GM18867 (cell line): ENCODE data around the gene SETMAR.
"Not testable (repeated sequence)": the region's sequence is repeated elsewhere in the genome, so short reads cannot be mapped to it uniquely, and the experiment has no call there.

Source experiments
- ATAC-seq: cut with Tn5 transposase; IDR thresholded peaks from one replicate; pipeline ENCODE4 v1.9.1; 2021; ENCODE audit warnings: mild to moderate bottlenecking, moderate library complexity; ENCODE audit not compliant: unreplicated experiment

SETMAR gene

DNA sequence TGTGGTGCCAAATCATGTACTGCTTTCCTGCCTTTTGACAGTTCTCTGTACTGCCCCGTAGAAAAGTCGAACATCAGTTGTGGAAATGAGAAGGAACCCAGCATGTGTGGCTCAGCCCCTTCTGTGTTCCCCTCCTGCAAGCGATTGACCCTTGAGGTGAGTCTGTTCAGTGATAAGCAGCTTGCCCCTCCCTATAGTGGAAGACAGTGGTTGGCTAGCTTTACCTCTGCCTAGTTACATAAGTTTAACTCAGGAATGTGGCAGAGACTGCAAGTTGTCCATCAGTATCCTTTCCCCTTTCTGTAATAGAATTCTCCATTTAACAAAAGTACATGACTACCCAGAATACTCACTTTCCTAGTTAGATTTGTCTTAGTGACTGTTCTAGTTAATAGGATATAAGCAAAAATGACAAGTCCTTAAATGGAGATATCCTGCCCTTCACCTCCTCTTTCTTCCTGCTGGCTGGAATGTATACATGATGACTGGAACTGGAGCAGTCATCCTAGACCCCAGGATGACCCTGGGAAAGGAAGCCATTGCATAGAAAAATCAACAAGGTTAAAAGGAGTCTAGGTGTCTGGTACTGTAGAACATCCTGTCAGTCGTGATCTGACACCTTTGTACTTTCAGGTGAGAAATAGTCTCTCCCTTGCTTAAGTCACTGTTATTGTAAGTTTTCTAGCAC, 10.6 kb downstream of the SETMAR start:
- no peak for ATAC-seq

DNA sequence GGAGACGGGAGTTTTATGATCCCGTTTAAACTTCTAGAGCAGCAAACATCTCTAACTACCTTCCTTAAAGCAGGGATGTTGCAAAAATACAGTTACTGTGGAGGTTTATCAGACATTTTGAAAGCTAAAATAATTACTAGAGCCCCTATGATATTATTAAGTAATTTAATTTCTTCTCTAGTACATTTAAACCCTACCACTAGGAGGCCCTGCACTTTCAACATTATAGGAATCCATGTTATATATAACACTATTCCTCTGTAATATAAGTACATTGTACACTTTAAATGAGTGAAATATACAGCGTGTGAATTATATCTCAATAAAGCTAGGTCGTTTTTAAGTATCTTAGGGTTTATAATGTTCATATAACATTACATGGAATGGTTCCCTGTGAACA, 11.5 kb downstream of the SETMAR start:
- no peak for ATAC-seq

DNA sequence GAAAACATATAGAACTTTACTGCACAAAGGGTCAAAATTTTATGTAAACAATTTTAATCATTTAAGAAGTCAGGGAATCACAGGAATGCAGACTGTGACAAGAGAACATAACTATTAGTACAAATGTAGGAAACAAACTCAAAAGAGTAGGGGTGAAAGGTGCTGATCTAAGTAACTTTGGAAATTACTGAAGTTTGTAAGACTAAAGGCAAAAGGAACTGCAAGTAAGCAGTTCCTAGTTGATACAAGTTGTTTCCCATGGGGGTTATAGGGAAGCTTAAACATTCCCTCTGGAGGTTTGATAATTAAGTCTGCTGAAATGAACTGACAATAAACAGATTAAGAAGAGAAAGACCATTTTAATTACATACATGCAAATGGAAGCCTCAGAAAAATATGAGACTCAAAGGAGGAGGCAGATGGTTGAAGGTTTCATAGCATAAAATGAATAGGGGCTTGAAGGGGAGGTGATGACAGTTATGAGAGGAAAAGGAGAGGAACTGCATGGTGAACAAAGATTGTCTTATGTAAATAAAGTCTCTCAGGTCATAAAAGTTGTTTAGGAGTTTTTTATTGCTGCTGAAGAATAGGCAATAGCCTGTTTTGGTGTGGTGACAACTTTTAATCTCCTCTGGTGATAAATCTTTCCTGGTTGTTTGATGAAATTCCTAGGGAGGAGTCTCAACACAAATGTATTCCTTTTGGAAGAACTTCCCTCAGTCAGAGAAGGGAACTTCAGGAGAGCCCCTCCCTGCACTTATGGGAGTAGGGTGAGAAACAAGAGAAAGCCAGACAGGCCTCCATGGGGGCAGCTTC, 17.1 kb downstream of the SETMAR start:
- ATAC-seq, result no peak

DNA sequence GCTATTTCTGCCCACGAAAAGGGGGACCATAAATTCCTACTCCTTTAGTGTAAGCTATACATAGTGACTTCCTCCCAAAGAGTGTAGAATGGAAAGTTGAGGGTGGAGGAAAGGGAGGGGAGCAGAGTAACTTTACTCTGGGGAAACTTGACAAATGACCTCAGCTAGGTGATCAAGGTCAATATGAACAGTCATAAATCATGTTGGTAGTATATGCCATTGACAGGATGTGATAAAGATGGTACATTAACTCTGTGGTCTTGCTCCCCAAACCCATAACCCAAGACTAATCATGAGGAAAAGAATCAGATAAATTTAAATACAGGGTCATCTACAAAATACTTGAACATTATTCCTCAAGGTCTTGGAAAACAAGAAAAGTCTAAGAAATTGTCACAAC, 18.6 kb downstream of the SETMAR start:
- ATAC-seq, result no peak

DNA sequence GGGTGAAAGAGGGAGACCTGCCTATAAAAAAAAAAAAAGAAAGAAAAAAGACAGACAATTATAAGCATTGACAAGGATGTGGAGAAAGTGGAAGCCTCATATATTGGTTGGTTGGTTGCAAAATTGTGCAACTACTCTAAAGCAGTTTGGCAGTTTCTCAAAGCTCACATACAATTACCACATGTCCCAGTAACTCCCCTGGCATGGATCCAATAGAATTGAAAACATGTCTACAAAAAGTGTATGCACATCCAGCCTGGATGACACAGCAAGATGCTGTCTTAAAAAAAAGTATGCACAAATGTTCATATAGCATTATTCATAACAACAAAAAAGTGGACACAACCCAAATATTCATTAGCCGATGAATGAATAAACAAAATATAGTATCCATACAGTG, 19.5 kb downstream of the SETMAR start:
- ATAC-seq, result no peak

DNA sequence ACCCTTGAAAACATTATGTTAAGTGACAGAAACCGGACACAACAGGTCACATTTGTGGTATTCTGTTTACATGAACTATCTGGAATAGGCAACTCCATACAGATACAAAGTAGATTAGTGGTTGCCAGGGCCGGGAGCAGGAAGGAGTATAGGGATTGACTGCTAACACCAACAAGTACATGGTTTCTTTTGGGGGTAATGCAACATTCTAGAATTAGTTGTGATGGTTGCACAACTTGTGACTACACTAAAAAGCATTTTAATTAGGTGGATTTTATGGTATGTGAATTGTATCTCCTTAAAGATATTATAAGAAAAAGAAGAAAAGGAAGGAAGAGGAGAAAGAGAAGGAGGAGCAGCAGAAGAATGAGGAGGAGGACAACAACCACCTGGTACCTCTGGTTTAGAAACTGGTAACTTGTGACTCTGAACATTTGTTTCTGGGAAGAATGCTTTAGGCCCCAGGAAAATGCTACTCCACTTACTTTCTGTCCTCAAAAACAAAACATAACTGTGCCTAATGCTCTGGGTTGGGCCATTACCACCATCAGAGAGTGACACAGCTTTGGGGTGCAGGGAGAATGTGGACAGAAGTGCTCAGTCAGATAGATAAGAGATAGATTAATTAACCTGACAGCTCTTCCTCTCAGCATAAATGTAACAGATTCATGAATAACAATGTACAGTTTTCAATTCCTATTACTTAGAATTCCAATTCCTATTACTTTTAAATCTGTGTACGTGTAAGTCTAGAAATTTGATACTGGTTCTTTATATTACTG, 20.3 kb downstream of the SETMAR start:
- ATAC-seq, result no peak

DNA sequence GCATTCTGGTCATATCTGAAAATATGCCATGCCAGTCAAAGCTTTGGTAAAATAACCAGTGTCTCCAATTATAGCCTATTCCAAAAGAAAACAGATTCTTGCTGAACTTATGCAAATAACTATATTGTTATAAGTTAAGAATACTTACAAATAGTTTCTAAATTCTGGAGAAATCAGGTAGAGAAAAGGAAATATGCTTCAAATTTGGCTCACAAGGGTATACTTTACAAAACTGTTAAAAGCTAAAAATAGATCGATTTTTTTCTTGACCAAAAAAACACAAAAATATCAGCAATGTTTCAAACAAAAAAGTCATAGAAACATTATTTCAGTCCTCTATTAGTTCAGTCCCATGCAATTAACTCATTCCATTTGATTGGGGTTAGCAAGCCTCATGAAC, 23.7 kb downstream of the SETMAR start:
- ATAC-seq, result no peak

DNA sequence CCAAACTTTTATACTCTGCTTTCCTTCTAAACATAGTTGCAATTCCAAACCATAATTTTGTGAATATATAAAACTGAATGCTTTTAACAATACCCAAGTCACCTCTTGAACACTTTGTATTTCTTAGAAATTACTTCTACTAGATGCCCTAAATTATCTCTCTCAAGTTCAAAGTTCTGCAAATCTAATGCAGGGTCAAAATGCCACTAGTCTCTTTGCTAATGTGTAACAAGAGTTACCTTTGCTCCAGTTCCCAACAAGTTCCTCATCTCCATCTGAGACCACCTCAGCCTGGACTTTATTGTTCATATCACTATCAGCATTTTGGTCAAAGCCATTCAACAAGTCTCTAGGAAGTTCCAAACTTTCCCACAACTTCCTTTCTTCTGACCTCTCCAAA, 26.6 kb downstream of the SETMAR start:
- ATAC-seq, result not testable (repeated sequence)

DNA sequence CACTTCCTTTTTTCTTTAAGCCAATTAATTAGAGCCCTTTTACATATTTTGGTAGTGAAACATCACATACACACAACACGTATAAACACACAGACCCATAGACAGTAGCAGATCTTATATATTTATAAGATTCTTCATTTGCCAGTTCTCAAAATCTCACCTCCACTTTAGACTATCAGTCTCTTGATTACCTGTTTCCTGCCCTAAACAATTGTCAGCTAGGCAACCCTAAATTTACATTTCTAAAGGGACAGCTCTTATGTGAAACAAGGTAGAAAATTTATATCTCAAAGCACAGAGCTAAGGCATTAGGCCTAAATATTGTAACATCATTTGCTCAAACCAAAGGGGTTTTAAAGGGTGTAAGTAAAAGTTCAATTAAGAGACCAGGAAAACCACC, 28.9 kb downstream of the SETMAR start:
- no peak for ATAC-seq

DNA sequence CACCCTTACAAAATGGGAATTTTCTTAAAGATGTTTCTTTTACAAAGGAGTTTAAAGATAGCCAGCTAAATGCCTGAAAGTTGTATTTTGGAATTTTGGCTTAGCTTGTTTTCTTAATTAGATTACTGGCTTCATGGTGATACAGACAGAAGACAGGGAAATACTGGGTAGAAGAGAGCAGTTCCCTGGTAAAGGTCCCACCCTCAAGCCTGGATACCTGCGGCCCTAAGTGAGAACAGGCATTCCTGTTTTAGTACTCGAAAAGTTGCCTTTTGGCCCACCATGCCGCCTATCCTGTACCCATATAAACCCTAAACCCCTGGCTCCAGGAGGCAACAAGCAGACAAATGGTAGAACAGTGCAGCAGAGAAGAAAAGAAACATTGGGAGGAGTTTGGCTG, 29.4 kb downstream of the SETMAR start:
- no peak for ATAC-seq

DNA sequence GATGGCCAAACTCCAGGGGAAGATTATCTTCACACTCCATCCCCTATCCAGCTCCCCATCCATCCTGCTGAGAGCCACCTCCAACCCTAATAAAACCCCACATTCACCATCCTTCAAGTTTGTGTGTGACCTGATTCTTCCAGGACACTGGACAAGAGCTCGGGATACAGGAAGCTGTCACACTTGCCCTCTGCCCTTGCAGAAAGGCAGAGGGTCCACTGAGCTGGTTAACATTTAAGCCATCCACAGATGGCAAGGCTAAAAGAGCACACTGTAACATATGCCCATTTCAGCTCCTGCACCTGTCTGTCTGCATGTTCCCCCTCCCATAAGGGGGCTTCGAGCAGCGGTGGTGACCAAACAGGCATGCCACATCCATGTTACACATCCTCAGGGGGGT, 29.8 kb downstream of the SETMAR start:
- ATAC-seq, result no peak

DNA sequence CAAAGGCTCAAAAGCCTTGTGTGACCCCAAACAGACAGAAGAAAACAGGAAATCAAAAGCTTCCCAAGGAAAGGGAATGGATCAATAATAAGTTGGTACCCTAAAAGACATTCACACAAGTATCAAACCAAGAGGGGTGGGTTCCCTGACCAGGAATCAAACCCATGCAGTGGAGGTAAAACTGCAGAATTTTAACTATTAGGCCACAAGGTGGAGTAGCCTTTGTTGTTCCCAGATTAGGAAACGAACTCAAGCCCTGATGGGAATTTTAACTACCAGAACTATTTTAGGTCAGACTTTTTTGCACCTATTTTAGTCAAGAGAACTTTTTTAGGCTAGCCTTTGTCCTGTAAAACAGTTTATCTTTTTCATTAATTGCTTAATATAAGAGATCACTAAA, 31.4 kb downstream of the SETMAR start:
- no peak for ATAC-seq

DNA sequence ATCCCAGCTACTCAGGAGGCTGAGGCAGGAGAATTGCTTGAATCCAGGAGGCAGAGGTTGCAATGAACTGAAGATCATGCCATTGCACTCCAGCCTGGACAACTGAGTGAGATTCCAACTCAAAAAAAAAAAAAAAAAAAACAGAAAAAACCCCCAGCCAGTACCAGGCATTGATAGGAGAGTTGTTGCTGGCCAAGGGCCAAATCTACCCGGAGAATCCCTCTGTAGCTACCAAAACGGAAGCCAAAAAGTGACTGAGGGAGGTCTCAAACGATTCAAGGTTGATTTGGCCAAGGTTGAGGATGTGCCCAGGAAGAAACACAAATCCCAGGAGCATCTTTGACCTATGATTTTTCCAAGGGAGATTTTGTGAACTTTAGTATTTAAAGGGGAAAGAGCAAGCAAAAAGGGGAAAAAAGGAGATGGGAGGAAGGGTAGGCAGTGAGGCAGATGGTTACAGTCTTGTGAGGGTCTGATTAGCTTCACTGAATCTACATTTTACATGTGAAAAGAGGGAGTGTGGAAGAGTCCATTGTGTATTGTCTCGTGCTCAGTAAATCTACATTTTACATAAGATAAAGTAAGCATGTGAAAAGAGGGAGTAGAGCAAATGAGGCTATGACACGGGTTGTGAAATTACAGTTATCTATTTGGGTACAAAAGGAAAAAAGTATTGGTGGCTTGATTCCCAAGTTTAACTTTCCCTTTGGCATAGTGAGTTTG, 32.8 kb downstream of the SETMAR start:
- ATAC-seq, result no peak

DNA sequence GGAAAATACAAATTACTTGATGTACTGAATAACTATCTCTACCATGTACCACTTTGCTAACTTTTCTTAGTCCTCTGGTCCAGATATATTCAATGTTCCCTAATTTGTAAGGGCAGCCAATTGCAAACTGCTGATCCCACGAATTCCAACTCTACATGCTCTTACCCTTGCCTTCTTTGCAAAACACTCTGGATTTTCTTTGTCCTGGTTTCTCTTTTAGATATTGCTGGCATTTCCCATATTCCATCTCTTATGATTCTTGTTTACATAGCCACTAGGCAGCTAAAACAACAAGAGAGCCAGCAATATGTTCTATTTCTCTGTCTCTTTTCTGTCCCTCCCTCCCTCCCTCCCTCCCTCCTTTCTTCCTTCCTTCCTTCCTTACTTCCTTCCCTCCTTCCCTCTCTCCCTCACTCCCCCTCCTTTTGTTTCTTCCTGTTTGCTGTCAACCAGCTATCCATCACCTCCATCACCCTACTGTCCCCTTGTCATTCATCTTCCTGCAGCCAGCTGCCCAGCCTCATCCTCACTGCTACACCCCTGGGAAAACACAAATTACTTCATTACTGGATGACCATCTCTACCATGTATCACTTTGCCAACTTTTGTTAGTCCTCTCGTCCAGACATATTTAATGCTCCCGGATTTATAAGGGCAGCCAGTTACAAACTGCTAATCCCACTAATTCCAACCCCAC, 33.8 kb downstream of the SETMAR start:
- ATAC-seq, result no peak

DNA sequence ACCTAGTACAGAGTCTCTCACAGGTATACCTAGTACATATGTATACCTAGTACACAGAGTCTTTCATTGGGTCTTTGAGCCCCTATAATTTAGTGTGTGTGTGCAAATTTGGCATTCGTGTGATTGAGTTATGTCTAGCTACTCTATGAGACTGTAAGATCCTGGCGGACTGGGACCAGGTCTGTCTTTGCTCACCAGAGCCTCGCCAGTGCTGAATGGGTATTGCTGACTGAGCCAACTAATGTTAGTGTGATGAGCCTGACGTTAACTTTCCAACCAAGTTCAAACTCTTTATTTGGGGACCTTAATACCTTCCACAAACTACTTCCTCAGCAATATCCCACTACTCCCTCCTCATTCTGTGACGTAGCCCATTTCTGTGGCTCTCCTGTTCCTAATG, 35.6 kb downstream of the SETMAR start:
- ATAC-seq, result no peak

DNA sequence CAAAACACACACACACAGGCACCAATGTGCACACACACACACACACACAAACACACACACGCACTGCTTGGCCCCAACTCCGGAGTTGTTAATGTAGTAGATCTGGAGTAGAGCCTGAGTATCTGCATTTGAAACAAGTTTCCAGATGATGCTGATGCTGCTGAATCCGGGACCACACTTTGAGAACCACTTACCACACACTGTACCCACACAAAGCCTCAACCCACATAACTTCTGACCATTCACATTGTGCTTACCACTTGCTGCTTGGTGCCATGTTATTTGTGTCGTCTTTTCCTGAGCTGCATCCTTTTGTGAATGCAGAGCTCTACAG, 36.9 kb downstream of the SETMAR start:
- no peak for ATAC-seq

DNA sequence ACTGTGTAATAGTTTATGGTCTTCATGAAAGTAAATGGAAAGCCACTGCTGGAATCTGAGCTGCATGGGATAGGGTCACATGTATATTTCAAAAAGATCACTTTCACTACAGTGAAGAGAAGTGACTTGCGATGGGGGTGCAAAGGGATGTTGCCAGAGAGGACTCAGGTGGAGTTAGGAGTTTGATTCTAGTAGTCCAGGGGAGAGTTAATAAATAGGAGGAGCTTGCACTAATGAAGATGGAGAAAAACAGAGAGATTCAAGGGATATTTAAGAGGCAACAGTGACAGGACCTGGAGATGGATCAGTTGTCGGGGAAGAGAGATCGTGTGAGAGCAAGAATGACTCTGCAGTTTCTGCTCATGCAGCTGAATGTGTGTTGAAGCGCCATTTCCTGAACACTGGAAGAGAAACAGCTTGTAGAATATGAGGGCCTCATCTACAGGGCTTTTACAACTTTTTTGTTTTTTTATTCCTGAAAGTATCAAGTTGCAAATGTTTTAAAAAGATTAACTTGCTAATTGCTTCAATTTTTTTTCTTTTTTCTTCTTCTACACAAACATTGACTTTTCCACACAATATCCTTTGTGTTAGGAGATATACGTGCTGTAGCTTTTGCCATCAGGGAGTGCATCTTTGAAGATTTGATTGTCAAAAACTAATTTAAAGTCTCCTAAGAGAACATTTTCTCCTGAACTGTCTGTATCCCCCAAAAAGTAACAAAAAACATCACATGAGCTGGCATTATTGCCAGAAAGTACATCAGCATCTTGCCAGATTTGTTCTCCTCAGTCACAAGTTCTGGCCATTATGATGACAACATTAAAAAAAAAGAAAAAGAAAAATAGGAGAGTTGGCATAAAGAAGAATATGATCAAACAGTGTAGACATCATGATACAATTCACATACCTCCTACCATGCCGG, 37.5 kb downstream of the SETMAR start:
- ATAC-seq, result no peak

DNA sequence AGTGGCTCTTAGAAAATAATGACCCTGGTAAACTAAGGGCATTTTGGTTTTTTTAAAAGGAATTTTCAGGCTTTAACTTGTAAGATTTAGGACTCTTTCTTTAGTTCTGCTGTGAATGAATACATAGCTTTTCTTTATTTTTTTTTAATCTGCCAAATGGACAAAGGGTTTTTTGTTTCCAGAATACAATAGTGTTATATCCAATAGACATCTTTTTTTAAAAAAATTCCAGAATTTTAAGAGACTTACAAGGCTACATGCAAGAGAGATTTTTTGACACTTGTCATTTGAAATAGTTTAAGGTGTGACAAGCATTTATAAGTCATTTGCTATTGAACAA, 38.1 kb downstream of the SETMAR start:
- no peak for ATAC-seq

DNA sequence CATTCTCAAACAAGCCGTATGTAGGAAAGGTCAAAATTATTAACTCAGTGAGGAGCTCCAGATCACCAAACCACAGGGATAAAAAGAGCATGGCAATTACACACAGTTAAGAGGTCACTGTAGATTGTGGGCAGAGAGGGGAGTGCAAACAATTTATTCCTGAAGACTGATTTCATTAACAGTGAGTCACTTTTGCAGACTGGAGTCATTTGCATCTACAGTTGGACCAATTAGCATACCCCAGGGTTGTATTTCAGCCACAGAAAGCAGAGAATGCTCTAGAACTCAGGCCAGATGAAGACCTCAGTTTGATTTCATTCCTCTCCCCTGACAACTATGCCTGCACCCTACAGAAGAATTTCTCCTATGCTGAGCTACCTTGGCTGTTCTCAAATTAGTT, 40.1 kb downstream of the SETMAR start:
- no peak for ATAC-seq

DNA sequence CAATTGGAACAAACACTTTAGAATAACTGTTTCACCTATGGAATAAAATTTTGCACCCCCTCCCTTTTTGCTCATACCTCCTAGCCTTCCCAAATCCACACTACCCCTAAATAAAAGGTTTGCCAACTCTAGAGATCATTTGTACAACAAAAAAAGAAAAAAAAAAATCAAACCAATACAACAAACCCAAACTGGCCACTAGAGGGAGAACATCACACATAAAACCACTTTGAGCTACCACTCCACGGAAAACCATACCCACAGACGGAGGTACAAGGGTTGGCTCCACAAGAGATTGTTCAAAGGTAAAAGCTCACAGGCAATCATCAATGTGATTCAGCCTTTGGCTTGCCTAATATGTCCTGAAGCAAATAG, 47.6 kb downstream of the SETMAR start:
- ATAC-seq, result peak; percentile 91
